K562 (cell line): Measurements from ENCODE around the gene USP8. TPM values are rescaled to one million over a fixed set of nuclear protein-coding genes. Genes with fewer than 3 reads are reported as not detected.

Experiments used
- HINFP ChIP-seq: fragments of 450-650 bp; conservative IDR thresholded peaks from 2 replicates; pipeline ENCODE4 v1.6.1; 2016; ENCODE audit warnings: missing genetic modification characterization, low read depth, mild to moderate bottlenecking, control low read depth, missing compliant biosample characterization
- HMG20B ChIP-seq: fragments of 250-450 bp; sonication (Bioruptor Pico); IDR thresholded peaks from 2 replicates; pipeline ENCODE4 v1.5.0; 2021; ENCODE audit warnings: mild to moderate bottlenecking
- MECOM ChIP-seq: fragments of 250-450 bp; sonication (Bioruptor Pico); IDR thresholded peaks from 2 replicates; pipeline ENCODE4 v1.8.0; 2022; ENCODE audit warnings: inconsistent platforms
- NCOA4 ChIP-seq: fragments of 450-650 bp; IDR thresholded peaks from 2 replicates; pipeline ENCODE4 v1.6.1; 2018; ENCODE audit warnings: mild to moderate bottlenecking; ENCODE audit not compliant: partially characterized antibody
- RAD21 ChIP-seq, 2 experiments: fragments of 250-450 bp in 1 of 2; fragments of 450-650 bp in 1 of 2; sonication (Bioruptor Pico) in 1 of 2; formaldehyde crosslinking in 1 of 2; IDR thresholded peaks in 1 of 2; conservative IDR thresholded peaks in 1 of 2; 2 replicates each; pipeline versions ENCODE4 v1.4.0 to v1.8.0; 2020 to 2022; ENCODE audit warnings: mild to moderate bottlenecking in 2 of 2, moderate library complexity in 1 of 2
- RFX1 ChIP-seq: fragments of 450-650 bp; IDR thresholded peaks from 2 replicates; pipeline ENCODE4 v1.6.1; 2016; ENCODE audit warnings: mild to moderate bottlenecking, moderate library complexity
- ZBTB5 ChIP-seq: fragments of 450-650 bp; IDR thresholded peaks from 2 replicates; pipeline ENCODE4 v1.6.1; 2017; ENCODE audit warnings: antibody characterized with exemption
- polyA plus RNA-seq, 8 experiments: library from polyadenylated mRNA; depleted of rRNA in 4 of 8; stranded (reverse) in 5 of 8; unstranded in 3 of 8; fragments of >200 nt; fragmentation: Nextera tagmentation in 2 of 8; fragmentation: Illumina TruSeq in 1 of 8; extraction: Ambion mirVana in 2 of 8; extraction: Trizol in 1 of 8; gene quantifications; 2 replicates each; pipeline versions ENCODE4 v1.2.1 to v1.2.3, GENCODE V29; 2011 to 2014; ENCODE audit warnings: inconsistent platforms in 1 of 8, missing spikeins in 1 of 8
- small RNA-seq: library from RNA; depleted of rRNA; stranded (forward); fragments of <200 nt; gene quantifications from one replicate; pipeline ENCODE3, GENCODE V24; 2014
- total RNA-seq, 7 experiments: library from RNA; depleted of rRNA in 6 of 7; stranded (reverse); fragments of >200 nt in 6 of 7; fragmentation: Illumina TruSeq in 2 of 7; extraction: Trizol in 2 of 7; gene quantifications; 2 replicates each; pipeline versions ENCODE4 v1.2.1 to v1.2.3, GENCODE V29; 2011 to 2021; ENCODE audit warnings: low replicate concordance in 1 of 7

USP8 gene
- total and polyA plus RNA-seq, 9 of the 15 experiments (the other 6 are each of a cell fraction or from before 2014, with no cell fraction given) = 35.1 to 58.4 (median 46.1) TPM

DNA sequence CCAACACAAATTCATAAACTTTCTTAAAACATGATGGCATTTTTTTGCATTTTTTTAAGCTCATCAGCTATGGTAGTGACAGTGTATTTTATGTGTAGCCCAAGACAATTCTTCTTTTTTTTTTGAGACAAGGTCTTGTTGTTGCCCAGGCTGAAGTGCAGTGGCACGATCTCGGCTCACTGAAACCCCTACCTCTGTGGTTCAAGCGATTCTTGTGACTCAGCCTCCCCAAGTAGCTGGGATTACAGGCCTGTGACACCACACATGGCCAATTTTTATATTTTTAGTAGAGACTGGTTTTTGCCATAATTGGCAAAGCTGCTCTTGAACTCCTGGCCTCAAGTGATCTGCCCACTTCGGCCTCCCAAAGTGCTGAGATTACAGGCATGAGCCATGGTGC lies 139.6 kb downstream of the USP8 start (continued):
- TF ChIP-seq ZBTB5 = no peak
- no peak for TF ChIP-seq RAD21 (CRISPR knock-in tag; conservative IDR thresholded peaks at IDR 0.05 in 1 of 2, IDR thresholded peaks at IDR 0.05 in 1 of 2)
- no peak for TF ChIP-seq MECOM (CRISPR knock-in tag)
- TF ChIP-seq HINFP (tag) = no peak
- TF ChIP-seq NCOA4 = no peak
- TF ChIP-seq RFX1 = no peak
- no peak for TF ChIP-seq HMG20B (CRISPR knock-in tag)

Small RNA genes lying within 50 kb of the gene (small RNA-seq; reads per million reads assigned to genes)
- gene RNA5SP395 = 0.48 reads per million, percentile 21 among the genes with 10 or more reads in this experiment

Other genes starting within 250 kb of the USP8 start
- 28.0 and 29.3 TPM in 2 replicates for gene SLC27A2, start 242.2 kb upstream of the USP8 start, total RNA-seq (2014; rRNA removed)
- 22.7 and 25.0 TPM in 2 replicates for gene SLC27A2, start 242.2 kb upstream of the USP8 start, total RNA-seq (2014; rRNA removed; fragmentation: Illumina TruSeq; extraction: Trizol)
- gene SLC27A2, start 242.2 kb upstream of the USP8 start, total RNA-seq (2015; rRNA removed; fragmentation: Illumina TruSeq; extraction: Trizol) = 33.1 and 38.0 TPM in 2 replicates
- gene SLC27A2, start 242.2 kb upstream of the USP8 start, total RNA-seq (2021) = 20.9 and 24.4 TPM in 2 replicates
- gene SLC27A2, start 242.2 kb upstream of the USP8 start, polyA plus RNA-seq (2011; rRNA removed) = 17.5 and 17.8 TPM in 2 replicates
- 18.8 and 24.2 TPM in 2 replicates for gene SLC27A2, start 242.2 kb upstream of the USP8 start, polyA plus RNA-seq (2014; fragmentation: Illumina TruSeq; extraction: Trizol)
- gene SLC27A2, start 242.2 kb upstream of the USP8 start, polyA plus RNA-seq (2014; fragmentation: Nextera tagmentation; extraction: Ambion mirVana) = 1 to 10 TPM; 4.9 to 6.8 TPM
- gene SLC27A2, start 242.2 kb upstream of the USP8 start, polyA plus RNA-seq (2014; rRNA removed) = 16.6 and 27.7 TPM in 2 replicates
- gene HDC, start 158.7 kb upstream of the USP8 start, total RNA-seq (2014; rRNA removed) = 0.37 and 2.0 TPM in 2 replicates
- gene HDC, start 158.7 kb upstream of the USP8 start, total RNA-seq (2014; rRNA removed; fragmentation: Illumina TruSeq; extraction: Trizol) = 0.33 and 0.70 TPM in 2 replicates
- gene HDC, start 158.7 kb upstream of the USP8 start, total RNA-seq (2015; rRNA removed; fragmentation: Illumina TruSeq; extraction: Trizol) = 4.3 and 5.3 TPM in 2 replicates
- gene HDC, start 158.7 kb upstream of the USP8 start, total RNA-seq (2021) = 0.71 and 1.1 TPM in 2 replicates
- gene HDC, start 158.7 kb upstream of the USP8 start, polyA plus RNA-seq (2011; rRNA removed) = 0.20 and 0.26 TPM in 2 replicates
- gene HDC, start 158.7 kb upstream of the USP8 start, polyA plus RNA-seq (2014; fragmentation: Illumina TruSeq; extraction: Trizol) = 1.1 and 1.4 TPM in 2 replicates
- under 1 TPM; 0.69 to 0.99 TPM for gene HDC, start 158.7 kb upstream of the USP8 start, polyA plus RNA-seq (2014; fragmentation: Nextera tagmentation; extraction: Ambion mirVana)
- 1.5 and 2.5 TPM in 2 replicates for gene HDC, start 158.7 kb upstream of the USP8 start, polyA plus RNA-seq (2014; rRNA removed)
- 34.7 and 36.2 TPM in 2 replicates for gene GABPB1, start 69.2 kb upstream of the USP8 start, total RNA-seq (2014; rRNA removed)
- gene GABPB1, start 69.2 kb upstream of the USP8 start, total RNA-seq (2014; rRNA removed; fragmentation: Illumina TruSeq; extraction: Trizol) = 40.6 and 48.4 TPM in 2 replicates
- 35.1 and 35.2 TPM in 2 replicates for gene GABPB1, start 69.2 kb upstream of the USP8 start, total RNA-seq (2015; rRNA removed; fragmentation: Illumina TruSeq; extraction: Trizol)
- gene GABPB1, start 69.2 kb upstream of the USP8 start, total RNA-seq (2021) = 31.3 and 33.0 TPM in 2 replicates
- gene GABPB1, start 69.2 kb upstream of the USP8 start, polyA plus RNA-seq (2011; rRNA removed) = 40.7 and 42.3 TPM in 2 replicates
- gene GABPB1, start 69.2 kb upstream of the USP8 start, polyA plus RNA-seq (2014; fragmentation: Illumina TruSeq; extraction: Trizol) = 33.2 and 38.5 TPM in 2 replicates
- gene GABPB1, start 69.2 kb upstream of the USP8 start, polyA plus RNA-seq (2014; fragmentation: Nextera tagmentation; extraction: Ambion mirVana) = 10 to 100 TPM; 11.8 to 16.8 TPM
- gene GABPB1, start 69.2 kb upstream of the USP8 start, polyA plus RNA-seq (2014; rRNA removed) = 28.7 and 31.0 TPM in 2 replicates
- gene USP50, start 122.3 kb downstream of the USP8 start, total RNA-seq (2014; rRNA removed) = not detected in 2 replicates
- gene USP50, start 122.3 kb downstream of the USP8 start, total RNA-seq (2014; rRNA removed; fragmentation: Illumina TruSeq; extraction: Trizol) = not detected in 2 replicates
- not detected in 2 replicates for gene USP50, start 122.3 kb downstream of the USP8 start, total RNA-seq (2015; rRNA removed; fragmentation: Illumina TruSeq; extraction: Trizol)
- not detected in 2 replicates for gene USP50, start 122.3 kb downstream of the USP8 start, total RNA-seq (2021)
- gene USP50, start 122.3 kb downstream of the USP8 start, polyA plus RNA-seq (2011; rRNA removed) = not detected in 2 replicates
- gene USP50, start 122.3 kb downstream of the USP8 start, polyA plus RNA-seq (2014; fragmentation: Illumina TruSeq; extraction: Trizol) = not detected in 2 replicates
- not detected for gene USP50, start 122.3 kb downstream of the USP8 start, polyA plus RNA-seq (2014; fragmentation: Nextera tagmentation; extraction: Ambion mirVana)
- not detected in 2 replicates for gene USP50, start 122.3 kb downstream of the USP8 start, polyA plus RNA-seq (2014; rRNA removed)